GM10248 (cell line): ENCODE measurements around the gene CRTC1.

Experiments
- CTCF ChIA-PET: fragments of 300-600 bp; sonication (Branson Sonifier 250); formaldehyde crosslinking; extraction: SDS; loops from one replicate; lab custom pipeline; 2021; ENCODE audit warnings: antibody characterized with exemption; lab: Yijun Ruan, JAX
- POLR2A ChIA-PET: fragments of 350-650 bp; sonication (Branson Sonifier 250); formaldehyde crosslinking; extraction: SDS; loops from one replicate; lab custom pipeline; 2020; ENCODE audit warnings: antibody characterized with exemption; lab: Yijun Ruan, JAX
- DNase-seq: peaks from one replicate; pipeline ENCODE4 v3.0.0; 2012; ENCODE audit errors: extremely low spot score
- TF ChIP-seq, protein P1 (sequence below): IDR thresholded peaks from 2 replicates; pipeline ENCODE4 v1.5.1; 2012; ENCODE audit warnings: mild to moderate bottlenecking, low read depth; ENCODE audit errors: extremely low read depth, missing control alignments, control extremely low read depth

Gene CRTC1

GRCh38 chr19:18637673-18638630 is 45.5 kb upstream of the CRTC1 start:
- TF ChIP-seq, protein P1, sequence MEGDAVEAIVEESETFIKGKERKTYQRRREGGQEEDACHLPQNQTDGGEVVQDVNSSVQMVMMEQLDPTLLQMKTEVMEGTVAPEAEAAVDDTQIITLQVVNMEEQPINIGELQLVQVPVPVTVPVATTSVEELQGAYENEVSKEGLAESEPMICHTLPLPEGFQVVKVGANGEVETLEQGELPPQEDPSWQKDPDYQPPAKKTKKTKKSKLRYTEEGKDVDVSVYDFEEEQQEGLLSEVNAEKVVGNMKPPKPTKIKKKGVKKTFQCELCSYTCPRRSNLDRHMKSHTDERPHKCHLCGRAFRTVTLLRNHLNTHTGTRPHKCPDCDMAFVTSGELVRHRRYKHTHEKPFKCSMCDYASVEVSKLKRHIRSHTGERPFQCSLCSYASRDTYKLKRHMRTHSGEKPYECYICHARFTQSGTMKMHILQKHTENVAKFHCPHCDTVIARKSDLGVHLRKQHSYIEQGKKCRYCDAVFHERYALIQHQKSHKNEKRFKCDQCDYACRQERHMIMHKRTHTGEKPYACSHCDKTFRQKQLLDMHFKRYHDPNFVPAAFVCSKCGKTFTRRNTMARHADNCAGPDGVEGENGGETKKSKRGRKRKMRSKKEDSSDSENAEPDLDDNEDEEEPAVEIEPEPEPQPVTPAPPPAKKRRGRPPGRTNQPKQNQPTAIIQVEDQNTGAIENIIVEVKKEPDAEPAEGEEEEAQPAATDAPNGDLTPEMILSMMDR = no peak
- POLR2A ChIA-PET = no interaction called here
- no peak for DNase-seq
- CTCF ChIA-PET = interaction anchor here (1.2 kb wide), 1 partner anchor 38 kb away, joined by 3 read pairs; no protein-coding TSS in a partner anchor

GRCh38 chr19:18639706-18640243 is 43.7 kb upstream of the CRTC1 start:
- ChIA-PET POLR2A (no interaction called here), CTCF (interaction anchor here (1.0 to 1.2 kb wide), 3 partner anchors 9 to 36 kb away, joined by 3 to 4 read pairs (median 3); no protein-coding TSS in a partner anchor)
- TF ChIP-seq, protein P1 = no peak
- no peak for DNase-seq

- ChIA-PET POLR2A (no interaction called here), CTCF (no interaction called here)
- DNase-seq = no peak
- TF ChIP-seq, protein P1 = peak; percentile 20
Measured at GRCh38 chr19:18644196-18645034, 39.1 kb upstream of the CRTC1 start.

- ChIA-PET CTCF (no interaction called here), POLR2A (no interaction called here)
- DNase-seq = no peak
- TF ChIP-seq, protein P1 = no peak
Measured at GRCh38 chr19:18645035-18645511, 38.4 kb upstream of the CRTC1 start.

- DNase-seq = no peak
- ChIA-PET POLR2A (no interaction called here), CTCF (interaction anchor here (0.7 kb wide), 1 partner anchor 11 kb away, joined by 3 read pairs; no protein-coding TSS in a partner anchor)
- TF ChIP-seq, protein P1 = no peak
Measured at GRCh38 chr19:18646535-18647370, 36.7 kb upstream of the CRTC1 start.
